ENCODE measurements around the gene PPP4R4.

GRCh38 chr14:94143239-94143638, 30.9 kb upstream of the PPP4R4 start:
- TF ChIP-seq CTCF (IDR thresholded peaks at IDR 0.05) = no peak
- no peak for TF ChIP-seq POLR2A (IDR thresholded peaks at IDR 0.05)

All from lower leg skin (tissue), 3 donors.